Activated naive CD4-positive, alpha-beta T cell treated with Interleukin-2 at 50 U/mL for 16 hours (primary cell): Measurements from ENCODE around the gene DIPK1A.

ENCODE experiments used
- DNase-seq: peaks from one replicate; pipeline ENCODE4 v3.0.0-alpha.2; 2020

DIPK1A gene

DNA sequence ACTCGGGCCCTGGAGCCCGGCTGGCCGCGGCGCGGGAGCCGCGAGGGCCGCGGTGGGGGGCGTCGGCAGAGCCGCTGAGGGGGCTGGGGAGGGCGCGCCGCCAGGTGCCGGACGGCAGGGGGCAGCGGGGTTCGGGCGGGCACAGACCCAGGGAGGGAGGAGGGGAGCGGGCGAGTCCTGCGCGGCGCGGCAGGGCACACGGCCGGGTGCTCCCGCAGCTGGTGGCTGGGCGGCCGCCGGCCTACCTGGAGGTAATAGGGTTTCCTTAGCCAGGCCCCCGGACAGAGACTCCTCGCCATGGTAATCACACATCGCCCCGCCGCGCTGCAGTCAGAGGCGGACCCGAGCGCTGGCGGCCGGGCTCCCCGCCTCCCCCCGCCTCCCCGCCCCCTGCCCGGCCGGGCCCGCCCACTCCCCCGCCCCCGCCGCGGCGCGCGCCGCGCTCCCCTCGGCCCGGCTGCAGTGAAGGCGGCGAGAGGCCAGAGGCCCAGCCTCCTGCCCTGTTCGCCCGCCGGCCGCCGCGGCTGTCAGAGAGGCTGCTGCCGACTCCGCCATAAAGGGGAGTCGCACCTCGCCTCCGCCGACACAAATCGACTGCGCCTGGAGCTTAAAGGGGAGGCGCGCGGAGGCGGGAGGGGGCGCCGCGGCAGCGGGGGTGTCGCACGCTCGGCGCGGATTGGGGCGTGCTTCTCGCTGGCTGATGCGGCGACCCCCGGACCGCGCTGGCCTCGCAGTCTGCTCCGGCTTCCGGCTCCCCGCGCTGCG lies at the start of gene DIPK1A:
DIPK1A (minus strand) TSS at position 332 of the 765 bp plus-strand sequence; CDS start at position 299, 33 bp downstream.
- DNase-seq: peak; percentile 76

DNA sequence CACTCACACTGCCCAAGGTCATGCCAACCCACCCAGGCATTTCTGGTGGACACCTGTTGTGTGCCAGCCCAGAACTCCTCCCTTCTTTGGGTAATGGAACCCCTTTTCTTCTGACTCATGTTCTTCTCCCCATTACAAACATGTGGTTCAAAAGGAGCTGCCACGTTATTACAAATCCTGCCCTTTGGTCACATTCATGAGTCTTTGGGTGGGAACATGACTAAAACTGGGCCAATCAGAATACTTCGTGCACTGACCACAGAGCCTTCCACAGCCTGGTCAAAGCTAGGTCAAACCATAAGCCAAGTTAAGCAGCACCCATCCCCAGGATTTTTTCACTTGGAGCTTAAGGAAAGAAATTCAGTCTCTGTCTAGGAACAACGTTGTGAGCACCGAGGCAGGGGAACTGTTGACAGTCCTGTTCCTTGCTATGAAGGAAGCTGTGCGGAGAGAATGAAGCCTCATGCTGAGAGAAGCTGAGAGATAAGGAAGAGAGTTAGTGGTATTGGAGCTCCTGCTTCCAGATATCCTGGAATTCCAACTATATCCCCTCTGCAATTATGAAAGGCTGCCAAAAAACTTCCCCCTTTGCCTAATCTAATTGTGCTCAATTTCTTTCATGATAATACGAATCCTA lies 46.8 kb upstream of the DIPK1A start:
- no peak for DNase-seq

DNA sequence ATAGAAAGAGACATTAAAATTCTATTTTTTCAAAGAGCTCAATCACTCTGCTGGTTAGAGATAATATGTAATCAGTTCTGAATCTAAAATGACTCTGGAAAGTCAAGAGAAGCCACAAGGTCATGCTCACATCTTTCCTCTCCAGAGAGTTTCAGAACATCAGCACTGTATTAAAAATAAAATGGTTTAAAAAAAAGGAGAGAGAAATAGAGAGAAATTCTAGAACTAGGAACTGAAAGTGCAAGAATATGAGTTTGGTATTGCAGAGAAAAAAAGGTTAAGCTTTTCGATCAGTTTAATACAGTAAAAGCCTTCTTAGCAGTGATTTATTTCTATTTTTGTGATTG lies 44.0 kb upstream of the DIPK1A start:
- DNase-seq: no peak

DNA sequence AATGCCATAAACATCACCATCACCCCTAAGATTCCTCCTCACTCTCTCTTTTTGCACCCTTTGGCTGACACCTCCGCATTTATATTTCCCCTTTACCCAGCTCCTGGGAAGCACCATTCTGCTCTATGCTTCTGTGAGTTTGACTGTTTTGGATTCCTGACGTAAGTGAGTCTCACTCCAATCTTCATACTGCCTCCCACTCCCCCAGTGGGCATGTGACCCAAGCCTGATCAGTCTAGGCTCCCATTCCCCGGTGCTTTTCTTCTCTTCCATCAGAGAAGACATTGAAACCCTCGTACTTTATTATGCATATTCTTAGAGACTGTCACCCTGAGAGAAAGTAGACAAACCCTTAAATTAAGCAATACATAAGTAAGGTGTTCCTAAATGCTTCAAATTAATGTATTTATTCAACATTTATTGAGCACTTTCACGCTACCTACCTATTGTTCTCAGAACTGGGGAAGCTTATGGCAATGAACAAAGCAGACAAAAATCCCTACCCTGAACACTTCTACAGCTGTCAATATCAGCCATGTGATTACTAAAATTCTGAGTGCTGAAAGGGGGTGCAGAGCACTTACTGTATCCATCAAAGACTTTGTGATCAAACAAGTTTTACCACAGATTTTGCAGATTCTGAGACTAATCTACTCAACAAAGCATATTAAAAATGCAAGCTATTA lies 43.4 kb upstream of the DIPK1A start:
- no peak for DNase-seq

DNA sequence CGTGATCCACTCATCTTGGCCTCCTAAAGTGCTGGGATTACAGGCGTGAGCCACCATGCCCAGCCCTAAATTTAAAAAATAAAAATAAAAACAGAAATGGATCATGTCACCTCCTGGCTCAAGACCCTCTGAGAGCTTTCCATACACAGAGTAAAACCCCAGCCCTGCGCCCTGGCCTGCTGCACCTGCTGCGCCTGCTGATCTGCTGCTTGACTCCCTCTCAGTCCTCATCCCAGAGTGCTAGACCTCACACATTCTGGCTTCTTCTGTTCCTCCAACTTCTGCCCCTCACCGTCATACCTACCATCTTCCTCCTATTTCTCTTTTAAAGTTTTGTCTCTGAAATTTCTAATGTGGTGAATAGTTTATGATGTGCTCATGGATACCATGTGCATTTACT lies 42.7 kb upstream of the DIPK1A start:
- DNase-seq: no peak

DNA sequence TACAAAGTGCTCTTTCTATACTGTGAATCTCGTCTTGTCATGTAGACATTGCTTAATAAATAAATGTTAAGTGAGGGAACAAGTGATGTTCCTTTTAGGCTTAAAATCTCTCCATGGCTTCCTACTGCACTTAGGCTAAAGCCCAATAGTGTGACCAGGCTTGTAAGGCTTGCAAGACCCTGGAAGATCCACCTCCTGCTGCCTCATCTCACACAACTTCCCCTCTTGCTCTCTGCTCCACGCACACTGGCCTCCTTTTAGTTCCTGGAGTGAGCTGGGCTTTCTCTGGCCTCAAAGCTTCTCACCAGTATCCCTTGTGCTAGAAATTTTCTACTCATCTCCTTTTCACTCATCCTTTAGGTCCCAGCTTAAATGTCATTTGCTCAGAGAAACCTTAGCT lies 41.5 kb upstream of the DIPK1A start:
- no peak for DNase-seq

DNA sequence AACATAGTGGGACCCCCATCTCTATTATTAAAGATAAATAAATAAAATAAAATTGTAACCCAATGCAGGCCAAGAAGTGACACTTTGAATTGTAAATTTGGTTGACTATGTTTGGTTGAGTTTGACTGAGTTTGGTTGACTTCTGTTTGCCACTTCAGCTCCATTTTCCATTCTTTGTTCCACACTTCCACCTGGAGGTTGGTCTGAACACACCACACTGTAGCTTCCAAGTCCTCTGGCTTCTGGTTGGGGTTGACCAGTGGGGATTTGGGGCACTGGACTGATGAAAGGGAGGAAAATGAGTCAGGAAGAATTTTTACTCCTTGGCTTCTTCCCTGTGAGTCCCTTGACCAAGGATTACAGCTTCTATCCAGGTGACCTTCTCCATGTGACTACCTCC lies 40.6 kb upstream of the DIPK1A start:
- DNase-seq: no peak

DNA sequence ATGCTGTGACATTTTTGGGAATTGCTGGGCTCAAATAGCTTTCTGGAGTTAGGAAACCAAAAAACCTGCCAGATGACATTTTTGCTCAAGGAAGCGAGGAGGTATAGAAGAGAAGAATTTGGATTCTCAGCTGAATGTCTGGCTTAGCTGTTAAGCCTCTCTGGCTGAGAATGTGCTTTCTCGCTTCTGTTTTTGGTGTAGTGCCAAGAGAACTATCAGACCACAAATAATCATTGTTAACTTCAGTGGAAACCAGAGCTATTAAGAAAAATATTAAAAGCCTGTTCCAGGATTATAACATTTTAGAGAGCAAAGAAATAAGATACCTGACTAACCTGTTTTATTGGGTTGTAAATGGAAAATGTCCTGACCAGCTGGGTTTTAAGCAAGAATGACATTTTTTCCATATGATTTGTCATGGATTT lies 39.5 kb upstream of the DIPK1A start:
- DNase-seq: no peak

DNA sequence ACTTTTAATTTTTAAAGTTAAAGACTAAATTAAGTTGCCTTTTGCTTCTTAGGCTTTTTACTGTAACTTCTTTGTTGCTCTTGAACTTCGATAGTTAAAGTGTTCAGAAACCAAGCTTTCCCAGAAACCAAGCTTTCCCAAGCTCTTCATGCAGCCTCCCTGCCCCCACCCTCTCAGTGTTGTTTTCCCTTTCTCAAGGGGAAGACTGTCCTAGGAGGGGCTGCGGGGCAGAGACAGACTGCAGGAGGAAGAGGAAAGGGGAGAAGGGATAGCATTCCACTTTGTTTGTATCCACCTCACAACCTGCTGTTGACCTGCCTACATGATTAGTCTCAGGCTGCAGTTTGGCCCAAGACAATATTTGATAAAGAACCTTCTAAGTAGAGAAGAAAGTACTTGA lies 39.0 kb upstream of the DIPK1A start:
- DNase-seq: no peak

DNA sequence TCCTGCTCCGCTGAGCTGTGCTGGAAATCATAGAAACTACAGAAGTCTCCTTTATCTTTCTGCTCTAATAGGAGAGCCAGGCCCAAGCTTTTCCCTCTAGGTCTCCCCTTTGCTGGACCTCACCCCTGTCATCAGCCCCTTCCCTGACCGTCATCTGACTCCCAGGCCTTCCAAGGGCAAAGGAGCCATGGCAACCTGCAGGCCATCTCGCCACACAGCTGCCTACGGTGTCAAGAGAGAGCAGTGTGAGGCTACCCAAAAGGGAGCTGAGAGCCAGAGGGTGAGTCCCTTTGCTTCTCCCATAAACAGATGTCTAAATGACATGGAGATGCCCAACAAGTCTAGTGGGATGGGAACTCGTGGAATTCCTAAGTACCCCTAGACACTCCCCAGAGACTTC lies 37.6 kb upstream of the DIPK1A start:
- DNase-seq: no peak

DNA sequence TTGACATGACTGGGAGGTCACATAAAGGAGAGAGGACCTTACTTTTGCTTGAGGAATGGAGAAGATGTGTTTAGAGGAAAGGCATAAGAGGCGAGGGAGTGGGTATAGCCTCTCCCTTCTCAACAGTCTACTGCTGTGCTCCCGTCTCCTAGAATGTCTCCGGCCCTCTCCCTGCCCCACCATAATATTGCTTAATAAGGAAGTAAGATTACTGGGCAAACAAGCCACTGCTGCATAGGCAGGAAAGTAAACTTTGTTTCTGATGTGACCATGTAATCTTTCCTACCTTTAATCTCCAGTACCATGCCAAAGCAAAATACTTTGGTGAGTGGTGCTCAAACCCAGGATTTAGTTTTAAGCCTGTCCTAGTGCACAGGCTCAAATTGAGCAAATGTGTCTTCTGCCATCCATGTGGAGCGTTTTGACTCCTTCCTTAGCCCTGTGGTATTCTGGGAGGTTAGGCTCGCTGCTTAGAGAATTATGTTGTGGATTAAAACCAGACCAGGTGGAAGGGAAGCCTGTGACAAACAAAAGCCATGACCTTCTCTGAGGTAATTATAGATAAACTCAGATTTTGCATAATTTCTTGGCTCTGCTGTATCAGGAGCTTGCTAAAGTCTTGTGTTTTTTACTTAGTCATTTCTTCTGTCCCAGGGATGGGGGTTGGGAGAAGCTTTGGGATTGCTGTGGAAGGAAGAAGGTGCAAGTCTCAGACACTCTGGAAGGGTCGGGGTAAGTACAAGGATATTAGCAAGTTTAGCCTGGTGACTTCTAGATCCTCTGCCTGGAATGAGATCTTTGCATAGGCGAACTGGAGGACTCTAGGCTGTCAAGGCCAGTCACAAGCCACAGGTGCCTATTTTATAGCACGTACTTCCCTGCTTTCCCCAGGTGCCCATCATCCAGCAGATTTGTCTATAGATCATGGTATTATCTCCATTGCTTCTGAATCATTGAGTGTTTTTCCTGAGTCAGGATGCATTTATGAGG lies 34.5 kb upstream of the DIPK1A start:
- no peak for DNase-seq

DNA sequence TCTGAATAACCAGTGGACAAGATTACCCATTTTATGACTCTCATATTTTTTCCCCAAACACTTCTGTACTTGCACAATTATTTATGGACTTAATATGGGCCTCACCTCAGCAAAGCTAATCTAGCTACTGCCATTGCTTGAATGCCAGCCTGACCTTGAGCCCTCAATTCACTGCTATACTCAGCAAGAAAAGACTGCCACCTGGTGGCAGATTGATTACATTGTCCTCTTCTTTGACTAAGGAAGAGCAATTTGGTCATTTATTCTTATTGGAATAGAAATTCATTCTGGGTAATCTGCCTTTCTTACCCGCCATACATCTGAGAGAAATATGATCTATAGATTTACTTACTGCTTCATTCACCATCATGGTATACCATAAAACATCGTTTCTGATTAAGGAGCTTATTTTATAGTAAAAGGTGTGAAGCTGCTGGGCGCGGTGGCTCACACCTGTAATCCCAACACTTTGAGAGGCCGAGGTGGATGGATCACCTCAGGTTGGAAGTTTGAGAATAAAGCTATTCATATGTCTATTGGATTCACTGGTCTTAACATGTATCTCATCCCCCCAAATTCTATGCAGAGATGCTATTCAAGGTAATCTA lies 32.9 kb upstream of the DIPK1A start:
- peak; percentile 58 for DNase-seq

DNA sequence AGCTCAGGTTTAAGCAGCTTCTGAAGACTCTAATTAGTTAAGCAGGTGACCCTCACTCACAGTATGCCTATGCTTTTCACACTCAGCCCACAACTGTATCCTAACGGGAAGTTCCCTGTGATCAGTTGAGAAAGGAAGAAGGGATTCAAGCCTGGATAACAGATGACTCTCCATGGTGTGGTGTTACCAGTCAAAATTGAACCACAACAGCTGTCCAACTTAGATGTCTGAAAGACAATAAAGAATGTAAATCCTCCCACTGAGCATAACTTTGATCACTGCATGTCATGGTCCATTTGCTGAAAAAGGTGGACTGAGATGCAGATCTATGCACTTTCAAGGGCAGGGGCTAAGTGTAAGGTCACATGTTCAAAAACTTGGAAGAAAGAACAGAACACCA lies 32.3 kb upstream of the DIPK1A start:
- DNase-seq: no peak

DNA sequence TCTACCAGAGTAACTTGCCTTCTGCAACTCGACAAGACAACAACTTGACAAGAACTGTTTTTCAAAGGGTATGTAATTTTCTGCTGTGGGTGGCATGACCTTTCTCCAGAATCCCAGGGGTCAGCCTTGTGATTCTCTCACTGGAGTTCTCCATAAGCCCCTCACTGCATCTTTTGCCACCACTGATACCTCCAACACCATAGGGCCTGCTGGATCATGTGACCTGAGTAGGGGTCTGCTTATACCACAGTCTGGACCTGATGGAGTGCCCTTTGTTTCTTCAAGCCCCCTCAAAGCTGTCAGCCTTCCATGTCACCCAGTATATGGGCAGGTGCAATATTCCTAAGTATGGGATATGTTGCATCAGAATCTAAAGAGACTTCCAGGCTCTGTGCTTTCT lies 31.6 kb upstream of the DIPK1A start:
- no peak for DNase-seq

DNA sequence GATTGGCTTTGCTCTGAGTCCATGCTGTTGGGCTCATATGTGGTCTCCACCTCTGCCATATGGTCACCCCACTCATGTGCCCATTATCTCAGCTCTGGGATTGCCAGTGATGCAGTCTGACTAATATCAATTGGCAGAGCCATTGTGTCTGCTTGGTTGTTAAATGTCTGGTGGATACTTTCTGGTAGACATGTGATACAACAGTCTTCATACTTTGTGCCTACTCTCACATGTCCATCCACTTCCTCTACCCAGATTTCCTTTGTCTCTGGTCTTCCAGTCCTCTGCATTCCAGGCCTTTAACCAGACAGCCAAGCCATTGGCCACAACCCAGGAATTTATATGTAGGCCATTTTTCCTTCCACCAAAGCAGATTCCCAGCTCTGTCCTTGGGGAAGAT lies 30.8 kb upstream of the DIPK1A start:
- no peak for DNase-seq

DNA sequence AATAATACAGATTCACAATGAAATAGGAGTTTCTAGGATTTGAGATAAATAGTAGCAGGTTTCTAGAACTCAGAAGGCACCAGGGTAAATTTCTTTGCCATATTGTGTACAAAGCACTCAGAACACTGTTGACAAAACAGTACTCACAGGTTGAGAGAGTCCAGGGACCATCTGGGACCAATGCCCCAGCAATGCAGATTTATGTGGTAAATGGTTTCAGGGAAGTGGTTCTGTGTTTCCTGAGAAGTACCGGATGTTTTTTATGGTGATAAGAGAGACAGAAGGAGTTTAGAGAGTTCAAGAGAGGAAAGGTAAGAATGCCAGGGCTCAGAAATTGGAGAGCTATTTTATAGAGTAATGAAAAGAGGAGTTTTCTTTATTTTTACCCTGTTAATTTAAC lies 29.6 kb upstream of the DIPK1A start:
- no peak for DNase-seq

DNA sequence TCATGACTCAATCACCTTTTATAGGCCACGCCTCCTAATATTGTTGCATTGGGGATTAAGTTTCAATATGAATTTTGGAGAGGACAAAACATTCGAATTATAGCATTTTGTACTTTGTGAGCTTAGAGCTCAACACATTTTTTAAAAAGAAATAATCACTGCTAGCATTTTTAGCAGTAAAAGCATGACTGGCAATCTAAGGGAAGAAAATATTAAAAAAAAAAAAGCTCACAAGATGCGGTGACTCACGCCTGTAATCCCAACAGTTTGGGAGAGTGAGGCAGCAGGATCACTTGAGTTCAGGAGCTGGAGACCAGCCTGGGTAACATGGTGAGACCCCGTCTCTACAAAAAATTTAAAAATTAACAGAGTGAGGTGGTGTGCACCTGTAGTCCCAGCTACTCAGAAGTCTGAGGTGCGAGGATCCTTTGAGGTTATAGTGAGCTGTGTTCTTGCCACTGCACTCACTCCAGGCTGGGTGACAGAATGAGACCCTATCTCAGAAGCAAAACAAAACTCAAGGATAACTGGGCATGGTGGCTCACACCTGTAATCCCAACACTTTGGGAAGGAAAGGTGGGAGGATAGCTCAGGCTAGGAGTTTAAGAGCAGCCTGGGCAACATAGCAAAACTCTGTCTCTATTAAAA lies 28.8 kb upstream of the DIPK1A start:
- no peak for DNase-seq

DNA sequence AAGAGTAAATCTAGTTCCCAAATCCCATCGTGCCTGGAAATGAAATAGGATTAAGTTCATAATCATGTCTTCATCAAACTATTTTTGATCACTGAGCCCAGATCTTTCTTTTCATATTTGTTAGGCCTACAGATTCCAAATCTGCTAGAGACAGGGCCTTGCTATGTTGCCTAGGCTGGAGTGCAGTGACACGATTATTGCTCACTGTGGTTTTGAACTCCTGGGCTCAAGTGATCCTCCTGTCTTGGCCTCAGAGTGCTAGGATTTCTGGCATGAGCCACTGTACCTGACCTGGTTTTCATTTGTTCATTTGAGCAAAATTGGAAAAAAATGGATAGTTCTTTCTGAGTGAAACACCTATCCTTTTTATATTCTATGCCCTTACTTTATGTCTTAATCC lies 28.0 kb upstream of the DIPK1A start:
- no peak for DNase-seq

DNA sequence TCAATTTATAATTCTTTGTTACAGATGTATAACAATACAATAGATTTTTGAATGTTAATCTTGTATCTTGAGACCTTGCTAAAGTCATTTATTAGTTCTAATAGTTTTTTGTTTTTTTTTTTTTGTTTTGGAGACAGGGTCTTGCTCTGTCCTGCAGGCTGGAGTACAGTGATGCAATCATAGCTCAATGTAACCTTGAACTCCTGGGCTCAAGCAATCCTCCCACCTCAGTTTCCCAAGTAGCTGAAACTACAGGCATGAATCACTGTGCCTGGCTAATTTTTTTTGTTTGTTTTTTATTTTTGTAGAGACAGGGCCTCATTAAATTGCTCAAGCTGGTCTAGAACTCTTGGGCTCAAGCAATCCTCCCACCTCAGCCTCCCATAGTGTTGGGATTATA lies 26.2 kb upstream of the DIPK1A start:
- no peak for DNase-seq

DNA sequence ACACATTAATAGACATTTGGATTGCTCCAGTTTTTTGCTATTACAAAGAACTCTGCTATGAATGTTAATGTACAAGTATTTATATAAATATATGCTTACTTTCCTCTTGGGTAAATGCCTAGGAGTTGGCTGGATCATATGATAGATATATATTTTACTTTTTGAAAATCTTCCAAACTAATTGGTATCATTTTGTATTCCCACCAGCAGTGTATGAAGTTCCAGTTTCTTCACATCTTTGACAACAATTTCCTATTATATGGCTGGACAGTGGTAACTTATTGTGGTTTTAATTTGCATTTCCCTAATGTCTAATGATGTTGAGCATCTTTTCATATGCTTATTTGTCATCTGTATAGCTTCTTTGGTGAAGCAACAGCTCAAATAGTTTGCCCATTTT lies 23.8 kb upstream of the DIPK1A start:
- no peak for DNase-seq

DNA sequence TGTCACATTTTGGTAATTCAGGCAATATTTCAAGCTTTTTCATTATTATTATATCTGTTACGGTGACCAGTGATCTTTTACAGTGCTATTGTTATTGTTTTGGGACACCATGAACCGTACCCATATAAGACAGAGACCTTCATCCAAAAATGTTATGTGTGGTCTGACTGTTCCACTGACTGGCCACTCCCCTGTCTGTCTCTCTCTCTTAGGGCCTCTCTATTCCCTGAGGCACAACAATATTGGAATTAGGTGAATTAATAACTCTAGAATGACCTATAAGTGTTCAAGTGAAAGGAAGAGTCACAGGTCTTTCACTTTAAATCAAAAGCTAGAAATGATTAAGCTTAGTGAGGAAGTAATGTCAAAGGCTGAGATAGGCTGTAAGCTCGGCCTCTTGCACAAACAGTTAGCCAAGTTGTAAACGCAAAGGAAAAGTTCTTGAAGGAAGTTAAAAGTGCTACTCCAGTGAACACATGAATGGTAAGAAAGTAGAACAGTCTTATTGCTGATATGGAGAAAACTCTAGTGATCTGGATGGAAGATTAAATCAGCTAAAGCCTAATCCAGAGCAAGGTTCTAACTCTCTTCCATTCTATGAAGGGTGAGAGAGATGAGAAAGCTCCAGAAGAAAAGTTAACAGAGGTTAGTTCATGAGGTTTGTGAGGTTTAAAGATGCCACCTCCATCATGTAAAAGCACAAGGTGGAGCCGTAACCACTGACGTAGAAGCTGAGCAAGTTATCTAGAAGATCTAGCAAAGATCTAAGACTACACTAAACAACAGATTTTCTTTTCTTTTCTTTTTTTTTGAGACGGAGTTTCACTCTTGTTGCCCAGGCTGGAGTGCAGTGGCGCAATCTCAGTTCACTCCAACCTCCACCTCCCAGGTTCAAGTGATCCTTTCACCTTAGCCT lies 19.7 kb upstream of the DIPK1A start:
- no peak for DNase-seq
